CD4-positive, alpha-beta T cell treated with Interleukin-10 for 1 hour (primary cell): ENCODE measurements around the gene SRGAP3.

Source experiments
- DNase-seq: peaks from one replicate; pipeline ENCODE4 v3.0.0-alpha.2; 2020

SRGAP3 gene

DNA sequence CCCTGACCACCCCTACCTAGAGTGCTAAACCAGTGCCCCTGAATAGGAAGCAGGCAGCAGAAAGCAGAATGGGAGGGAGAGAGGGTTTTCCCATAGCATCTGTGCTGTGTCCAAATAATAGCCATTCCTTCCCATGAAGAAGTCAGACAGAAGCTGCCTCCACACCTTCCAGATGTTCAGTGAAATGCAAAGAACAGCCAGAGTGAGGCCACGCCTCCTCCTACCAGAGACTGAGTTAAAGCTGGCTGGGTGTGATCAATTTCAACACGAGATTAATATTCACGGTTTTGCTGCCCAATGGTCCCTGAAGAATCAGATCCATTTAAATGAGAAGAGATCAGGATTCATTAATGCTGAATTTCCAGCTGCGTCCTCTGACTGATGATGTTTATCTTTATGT is 111.8 kb downstream of the SRGAP3 start:
- DNase-seq: no peak

DNA sequence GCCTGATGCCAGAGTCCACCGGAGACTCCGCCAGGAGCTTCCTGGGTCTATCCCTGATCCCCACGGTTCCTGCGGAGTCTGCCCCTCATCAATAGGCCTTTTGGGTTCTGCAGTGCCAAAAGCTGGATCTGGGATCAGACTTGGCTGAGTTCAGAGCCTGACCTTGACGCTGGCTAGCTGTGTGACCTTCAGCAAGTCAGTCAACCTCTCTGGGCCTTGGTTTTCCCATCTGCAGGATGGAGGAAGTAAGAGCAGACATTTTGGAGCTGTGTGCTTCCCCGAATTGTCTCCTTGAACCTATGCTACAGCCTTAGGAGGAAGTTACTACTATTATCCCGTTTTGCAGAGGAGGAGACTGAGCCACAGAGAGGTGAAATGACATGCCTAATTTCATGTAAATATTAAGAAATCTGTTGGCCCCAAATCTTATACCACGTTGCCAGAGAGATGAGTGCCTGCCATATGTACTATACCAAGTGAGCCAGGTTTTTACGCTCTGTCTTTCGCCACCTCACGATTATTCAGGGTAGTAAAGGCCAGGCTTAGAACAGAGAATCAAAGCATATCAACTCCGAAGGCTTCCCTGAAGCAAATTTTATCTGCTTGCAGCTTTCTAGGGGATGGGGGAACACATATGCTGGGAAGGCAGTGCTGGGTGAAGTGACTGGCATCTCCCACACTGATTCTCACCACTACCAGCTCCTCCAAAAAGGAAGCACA is 112.5 kb downstream of the SRGAP3 start:
- no peak for DNase-seq

DNA sequence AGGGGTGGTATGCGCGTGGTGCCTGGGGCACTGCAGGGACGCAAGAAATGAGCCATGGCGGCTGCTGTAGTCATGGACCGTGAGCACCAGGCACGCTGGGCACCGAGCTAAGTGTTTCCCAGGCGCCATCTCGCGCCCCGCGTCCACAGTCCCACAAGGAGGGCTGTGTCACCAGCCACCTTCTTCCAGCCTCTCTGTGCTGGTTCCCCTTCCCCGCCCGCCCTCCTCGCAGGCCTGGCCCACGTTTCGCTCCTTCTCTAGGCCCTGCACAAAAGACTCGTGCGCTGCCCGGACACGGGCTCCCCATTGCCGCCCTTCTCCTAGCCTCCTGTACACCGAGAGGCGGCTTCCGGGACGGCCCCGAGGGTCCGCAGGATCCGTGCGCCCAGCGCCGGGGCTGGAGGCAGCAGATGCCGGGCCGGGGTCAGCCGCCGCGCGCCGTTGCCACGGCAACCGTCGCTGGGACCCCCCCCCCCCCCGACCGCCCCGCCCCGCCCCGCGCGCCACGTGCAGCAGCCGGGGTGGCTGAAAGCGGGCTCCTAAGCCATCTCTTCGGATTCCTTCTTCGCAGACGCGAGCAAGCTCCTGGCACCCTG is 113.4 kb downstream of the SRGAP3 start:
- no peak for DNase-seq

DNA sequence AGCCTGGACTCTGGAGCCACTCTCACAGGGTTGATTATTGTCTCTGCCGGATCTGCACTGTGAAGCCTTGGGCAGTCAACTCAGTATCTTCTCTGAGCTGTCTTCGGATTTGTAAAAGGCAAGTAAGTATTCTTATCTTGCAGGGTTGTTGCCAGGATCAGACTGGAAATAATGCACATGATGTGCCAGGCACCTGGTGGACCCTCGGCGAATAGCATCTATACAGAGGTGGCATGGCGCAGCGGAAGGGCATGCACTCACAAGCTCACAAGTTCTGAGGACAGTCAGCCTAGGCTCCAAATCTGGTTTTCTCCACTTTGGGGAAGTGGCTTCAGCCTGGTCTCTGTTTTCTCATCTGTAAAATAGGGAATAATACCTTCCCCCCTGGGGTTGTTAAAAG is 113.9 kb downstream of the SRGAP3 start:
- DNase-seq: no peak

DNA sequence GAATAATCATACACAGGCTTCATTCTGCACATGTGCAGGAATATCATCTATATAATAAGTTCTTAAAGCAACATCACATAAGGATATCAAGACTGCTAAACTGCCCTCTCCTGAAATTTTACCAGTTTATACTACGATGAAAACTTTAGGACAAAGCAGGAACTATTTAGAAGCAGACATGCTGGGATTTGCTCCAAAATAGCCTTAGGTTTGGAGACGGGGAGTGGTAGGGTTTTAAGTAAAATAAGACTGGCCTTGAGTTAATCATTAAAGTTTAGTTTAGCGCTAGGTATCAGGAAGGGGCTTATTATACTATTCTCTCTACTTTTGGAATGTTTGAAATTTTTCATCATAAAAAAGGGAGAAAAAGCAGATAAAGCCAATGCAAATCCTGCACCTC is 115.8 kb downstream of the SRGAP3 start:
- no peak for DNase-seq

DNA sequence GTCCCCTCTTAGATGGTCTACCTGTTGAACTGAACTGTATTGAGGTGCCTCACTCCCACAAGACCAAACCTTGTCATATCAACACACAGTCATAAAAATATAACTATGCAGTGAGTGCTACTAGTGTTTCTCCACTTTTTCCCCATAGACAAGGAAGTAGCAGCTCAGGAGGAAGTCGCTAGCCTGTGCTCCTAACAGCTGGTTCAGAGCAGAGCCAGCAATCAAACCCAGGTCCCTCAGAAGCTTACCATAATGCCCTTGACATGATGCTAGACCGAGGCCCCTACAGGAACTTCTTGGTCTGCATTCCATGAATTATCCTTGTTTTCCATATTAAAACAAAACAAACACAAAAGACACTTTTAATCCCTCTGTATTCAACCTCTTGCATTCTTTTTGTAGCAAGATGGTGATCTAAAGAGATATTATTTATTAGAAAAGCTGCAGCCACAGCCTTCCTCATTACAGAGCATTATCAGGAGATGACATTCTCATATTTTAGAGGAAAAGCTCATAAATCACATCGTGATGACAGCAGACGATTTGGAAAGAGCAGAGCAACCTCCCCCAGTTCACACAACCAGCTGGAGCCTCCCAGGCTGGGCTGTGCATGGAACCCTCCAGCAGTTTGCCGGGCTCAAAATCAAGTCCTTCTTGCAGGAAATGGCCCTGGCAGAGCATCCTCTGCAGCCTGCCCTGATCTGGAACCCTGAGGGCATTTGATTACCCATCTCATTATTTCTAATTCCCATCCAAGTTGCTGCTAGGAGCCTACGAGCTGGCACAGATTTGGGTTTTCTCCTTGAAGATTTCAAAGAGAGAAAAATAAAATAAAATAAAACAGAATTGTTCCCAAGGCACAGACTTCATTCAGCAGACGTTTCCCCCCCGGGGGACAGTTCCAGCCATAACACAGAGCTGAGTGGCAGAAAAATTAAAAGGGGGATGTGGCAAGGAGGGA is 118.8 kb downstream of the SRGAP3 start:
- DNase-seq: no peak

DNA sequence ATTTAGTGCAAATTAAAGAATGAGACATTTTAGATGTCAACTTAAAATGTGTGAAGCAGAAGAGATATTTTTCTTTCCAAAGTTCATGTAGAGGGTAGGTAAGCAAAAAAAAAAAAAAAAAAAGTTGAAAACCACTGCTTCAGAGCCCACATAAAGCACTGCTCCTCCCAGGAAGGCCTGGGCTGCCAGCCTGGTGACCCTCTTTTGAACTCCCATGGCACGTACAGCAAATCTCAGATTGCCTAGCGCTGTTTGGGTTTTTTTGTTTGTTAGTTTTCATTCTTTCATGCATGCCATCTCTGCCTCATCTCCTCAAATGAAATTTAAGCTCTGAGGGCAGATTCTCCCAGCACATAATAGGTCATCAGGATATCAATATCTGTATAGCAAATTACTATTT is 120.1 kb downstream of the SRGAP3 start:
- DNase-seq: no peak

DNA sequence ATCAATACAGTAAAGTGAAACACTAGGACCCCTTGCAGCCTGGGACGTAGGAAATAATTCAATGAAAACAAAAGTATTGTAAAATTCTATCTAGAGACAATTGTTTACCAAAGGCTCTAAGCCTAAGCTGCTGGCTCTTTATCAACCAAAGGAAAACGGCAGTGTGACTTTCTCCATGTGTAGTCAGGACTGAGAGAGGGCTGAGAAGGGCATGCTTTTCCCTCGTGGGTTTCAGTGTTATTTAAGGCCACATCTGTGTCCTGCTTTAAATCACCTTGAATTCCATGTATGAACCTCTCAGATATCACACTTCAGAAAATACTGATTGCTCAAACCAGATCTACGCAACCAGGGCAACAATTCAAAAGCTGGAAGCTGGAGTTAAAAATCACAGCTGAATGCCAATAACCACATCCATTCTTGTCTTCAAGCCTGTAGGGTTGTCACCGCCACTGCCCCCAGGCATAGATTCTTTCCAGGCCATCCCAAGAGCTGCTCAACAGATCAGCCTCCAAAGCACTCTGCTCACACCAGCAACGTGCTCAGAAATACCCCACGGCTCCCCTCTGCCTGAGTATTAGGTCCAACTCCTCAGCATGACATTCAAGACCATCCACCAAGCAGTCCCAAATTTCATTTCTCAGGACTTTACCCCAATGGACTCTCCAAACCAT is 124.0 kb downstream of the SRGAP3 start:
- no peak for DNase-seq

DNA sequence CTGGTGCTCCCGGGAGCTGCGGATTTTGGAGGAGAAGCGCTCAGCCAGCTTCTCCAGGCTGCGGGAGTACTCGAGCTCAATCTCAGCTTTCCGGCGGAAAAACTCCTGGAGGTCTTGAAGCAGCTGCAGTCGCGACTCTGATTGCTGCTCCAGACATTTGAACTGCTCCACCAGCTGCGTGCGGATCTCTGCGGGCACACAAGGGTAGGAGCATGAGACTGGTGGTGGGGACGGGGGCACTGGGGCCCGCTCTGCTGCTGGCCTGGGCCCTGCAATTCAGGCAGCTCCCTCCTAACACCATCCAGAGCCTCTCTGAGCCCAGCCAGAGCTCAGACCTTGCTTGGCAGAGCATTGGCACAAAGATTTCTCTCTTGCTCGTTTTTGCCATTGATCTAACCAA is 124.7 kb downstream of the SRGAP3 start:
- DNase-seq: no peak

DNA sequence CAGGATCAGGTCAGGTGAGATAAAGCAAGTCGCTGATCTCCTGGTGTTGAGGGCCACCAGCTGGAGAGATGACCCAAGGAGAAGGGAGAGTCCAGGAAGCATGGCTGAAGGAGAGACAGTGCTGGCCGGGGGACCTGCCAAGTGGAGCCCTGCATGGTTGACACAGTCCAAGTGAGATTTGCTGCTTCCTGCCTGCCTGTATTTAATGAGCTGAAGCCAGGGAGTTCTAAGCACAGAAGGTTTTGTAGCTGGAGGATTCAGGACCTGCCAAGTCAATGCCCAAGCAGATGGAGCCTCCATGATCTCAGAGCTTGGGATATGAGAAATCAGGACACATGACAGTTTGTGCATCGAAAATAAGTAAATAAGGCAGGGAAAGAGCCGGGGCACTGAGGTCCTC is 125.6 kb downstream of the SRGAP3 start:
- DNase-seq: no peak

DNA sequence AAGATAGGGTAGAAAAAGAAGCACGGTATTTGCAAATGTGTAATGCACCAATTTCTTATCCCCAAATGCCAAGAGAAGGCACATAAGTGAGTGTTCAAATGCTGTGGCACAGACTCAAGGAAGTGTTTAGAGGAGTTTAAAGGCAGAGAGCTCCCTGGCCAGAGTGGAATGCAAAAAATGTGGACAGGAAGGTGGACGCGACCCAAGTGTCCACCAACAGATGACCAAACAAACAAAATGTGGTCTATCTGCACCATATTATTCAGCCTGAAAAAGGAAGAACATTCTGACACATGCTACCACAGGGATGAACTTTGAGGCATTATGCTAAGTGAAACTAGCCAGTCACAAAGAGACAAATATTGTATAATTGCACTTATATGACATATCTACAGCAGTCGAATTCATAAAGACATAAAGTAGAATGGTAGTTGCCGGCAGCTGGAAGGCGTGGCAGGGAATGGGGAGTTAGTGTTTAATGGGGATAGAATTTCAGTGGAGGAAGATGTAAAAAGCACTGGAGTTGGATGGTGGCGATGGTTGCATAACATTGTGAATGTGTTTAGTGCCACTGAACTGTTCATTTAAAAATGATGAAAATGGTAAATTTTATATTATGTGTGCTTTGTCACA is 126.6 kb downstream of the SRGAP3 start:
- no peak for DNase-seq

DNA sequence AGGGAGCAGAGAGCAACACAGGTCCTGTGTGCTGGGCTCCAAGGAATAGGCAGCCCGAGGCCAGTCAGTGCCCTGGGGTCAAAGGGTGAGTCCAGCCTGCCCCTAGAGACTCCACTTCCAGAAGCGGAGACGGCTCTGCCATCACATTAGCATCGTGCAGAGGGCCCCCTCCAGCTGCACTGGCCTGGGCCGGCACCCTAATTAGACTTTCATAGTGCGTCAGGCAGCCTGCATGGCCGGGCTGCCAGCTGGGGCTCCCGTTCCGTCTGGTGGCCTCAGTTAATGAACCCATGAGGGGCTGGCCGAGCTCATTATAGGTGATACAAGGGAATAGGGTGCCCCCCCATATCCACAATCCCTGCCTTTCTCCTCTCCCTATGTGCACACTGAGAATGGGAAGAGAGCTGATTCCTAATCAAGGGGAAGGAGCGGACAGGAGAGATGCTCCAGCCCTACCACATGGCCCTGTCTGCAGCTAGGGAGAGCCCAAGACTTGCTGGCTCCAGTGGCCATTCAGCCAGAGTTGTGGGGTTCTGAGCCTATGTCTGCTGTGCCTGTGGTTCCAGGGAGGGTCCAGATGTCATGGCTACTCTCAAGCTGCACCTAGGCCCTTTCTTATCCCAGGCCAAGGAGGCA is 128.0 kb downstream of the SRGAP3 start:
- no peak for DNase-seq

DNA sequence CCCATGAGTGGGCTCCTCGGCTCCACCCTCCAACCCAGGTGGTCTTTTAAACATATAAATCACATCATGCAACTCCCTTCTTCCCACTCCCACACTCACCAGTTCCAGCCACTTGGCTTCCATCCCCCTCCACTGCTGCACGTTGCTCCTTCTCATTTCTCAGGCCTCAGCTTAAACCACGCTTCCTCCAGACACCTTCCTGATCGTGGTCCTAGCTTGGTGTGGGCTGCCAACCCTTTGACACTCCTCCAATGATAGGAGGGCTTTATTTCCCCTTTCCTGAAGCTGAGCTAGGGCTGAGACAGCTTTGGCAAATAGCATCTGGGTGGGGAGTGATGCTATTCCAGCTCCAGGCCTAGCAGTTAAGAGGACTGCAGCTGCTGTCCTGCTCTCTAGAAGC is 130.1 kb downstream of the SRGAP3 start:
- DNase-seq: no peak

DNA sequence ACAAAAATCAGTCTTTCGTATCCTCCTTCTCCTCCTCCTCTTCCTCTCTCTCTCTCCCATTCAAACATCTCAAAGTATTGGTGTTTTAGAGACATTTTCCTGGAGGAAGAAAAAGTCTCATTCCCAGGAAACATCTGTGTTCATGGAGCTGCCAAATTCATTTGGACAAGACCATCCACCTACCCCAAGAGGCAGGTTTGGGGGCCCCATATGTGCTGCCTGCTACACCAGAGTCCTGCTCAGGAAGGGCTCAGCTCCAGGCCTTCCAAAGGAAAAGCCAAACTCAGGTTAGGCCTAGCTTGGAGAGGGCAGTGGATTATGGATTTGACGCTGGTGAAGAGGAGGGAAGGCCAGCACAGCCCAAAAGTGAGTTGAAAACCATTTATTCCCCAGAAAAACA is 131.2 kb downstream of the SRGAP3 start:
- no peak for DNase-seq

DNA sequence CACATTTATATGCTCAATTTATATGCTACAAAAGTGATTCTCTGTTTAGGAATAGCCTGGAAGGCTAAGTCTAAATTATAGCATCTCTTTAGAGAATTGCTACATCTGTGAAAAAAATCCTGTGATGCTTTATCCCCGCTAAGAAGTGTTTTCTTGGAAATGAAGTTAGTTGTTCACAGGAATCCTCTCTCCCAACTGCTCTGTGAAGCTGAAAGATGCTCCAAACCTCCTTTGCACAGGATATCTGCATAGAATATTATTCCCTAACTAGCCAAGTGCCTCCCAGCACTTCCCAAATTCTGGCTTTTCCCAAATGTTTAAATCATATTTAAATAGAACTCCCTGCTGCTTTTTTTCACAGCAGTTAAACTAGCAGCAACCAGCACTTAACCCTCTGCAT is 132.2 kb downstream of the SRGAP3 start:
- no peak for DNase-seq

DNA sequence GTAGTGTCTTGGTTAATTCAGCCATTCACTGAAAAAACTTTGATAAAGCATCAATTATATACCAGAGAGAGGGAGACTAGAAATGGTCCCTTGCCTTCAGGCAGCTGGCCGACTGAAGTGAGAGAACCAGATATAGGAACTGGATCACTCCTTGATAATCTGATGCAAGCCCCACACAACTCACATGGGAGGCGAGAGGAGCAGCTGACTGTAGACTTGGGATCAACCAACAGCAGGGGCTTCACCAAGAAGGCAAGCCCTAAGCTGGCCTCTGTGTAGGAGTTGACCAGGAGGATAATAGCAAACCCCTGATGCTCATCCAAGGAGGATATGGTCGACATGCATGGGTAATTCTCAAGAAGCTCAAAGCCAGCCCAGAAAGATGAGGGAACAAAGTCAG is 133.1 kb downstream of the SRGAP3 start:
- DNase-seq: no peak

DNA sequence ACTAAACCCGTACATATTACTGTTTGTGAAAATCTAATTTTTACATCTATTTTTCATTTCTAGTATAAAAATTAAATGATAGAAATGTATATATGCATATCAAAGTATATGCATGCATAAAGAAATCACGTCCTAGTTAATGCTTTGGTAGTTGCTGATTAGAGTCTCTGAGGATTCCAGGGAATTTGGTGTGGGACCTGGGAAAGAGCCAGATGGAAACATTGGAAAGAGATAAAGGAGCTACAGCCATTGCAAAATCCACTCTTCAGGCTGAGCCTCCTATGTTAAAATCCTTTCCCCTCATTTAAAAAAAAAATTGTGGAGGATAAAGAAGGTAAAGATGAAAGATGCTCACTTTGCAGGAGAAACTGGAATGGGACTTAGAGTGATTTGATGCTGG is 134.1 kb downstream of the SRGAP3 start:
- no peak for DNase-seq

DNA sequence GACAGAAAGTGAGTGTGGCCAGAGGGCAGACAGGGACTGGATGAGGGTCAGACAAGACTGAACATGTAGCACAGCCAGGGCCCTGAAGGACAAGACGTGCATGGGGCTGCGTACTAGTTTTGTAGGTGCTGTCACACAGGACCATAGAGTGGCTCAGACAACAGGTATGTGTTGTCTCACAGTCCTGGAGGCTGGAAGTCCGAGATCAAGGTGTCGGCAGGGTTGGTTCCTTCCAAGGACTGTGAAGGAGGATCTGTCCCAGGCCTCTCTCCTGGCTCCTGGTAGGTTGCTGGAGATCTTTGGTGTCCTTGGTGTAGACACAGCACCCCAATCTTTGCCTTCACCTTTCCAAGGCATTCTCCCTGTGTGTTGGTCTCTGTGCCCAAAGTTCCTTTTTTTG is 136.4 kb downstream of the SRGAP3 start:
- DNase-seq: no peak

DNA sequence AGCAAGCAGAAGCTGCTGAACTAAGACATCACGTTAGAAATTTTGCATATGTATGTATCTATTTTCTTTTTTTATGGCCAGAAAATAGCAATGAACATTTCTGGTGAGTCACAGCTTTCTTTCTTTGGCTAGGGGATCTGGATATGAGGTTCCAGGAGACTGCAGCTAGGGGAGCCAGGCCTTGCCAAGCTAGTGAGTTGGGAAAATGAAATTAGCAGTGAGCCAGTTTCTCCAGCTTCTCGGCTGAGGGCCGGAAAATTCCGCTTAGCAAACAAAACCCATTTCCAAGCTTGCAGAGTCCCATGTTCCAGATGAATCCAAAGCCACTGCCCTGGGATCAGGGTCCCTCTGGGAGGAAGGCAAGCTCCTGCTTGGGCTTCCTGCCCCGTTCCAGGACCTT is 137.6 kb downstream of the SRGAP3 start:
- DNase-seq: no peak

DNA sequence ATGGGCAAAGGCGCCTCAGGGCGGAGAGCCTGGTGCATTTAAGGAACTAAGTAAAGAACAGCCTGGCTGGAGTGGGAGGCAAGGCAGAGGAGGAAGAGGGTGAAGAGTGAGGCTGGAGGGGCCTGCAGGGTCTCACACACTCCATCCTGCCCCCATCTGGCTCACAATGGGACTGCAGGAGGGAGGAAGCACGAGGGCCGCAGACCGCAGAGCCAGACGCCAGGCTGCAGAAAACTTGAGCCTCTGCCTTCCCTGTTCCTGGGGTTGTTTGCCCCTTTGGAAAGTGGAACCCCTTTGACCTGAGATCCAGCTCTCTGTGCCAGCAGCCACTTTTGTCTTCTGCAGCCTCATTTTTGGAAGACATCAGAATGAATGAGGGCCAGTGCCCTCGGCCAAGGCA is 138.0 kb downstream of the SRGAP3 start:
- DNase-seq: no peak

DNA sequence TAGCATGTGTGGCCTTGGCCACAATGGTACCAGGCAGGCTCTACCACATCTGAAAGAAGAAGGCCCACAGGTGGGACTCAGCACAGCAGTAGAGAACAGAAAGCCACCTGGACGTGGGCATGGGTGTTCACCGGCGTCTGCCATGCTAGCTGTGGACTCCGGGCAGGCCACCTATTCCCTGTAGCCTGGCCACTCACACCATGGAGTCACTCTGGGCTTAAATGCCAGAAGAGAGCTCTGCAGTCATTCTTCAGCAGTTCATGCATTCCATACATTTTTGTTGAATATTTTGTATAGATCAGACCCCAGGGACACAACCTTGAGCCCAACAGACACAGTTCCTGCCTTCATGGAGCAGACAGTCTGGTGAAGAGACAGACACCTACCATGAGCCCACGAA is 138.6 kb downstream of the SRGAP3 start:
- DNase-seq: no peak

DNA sequence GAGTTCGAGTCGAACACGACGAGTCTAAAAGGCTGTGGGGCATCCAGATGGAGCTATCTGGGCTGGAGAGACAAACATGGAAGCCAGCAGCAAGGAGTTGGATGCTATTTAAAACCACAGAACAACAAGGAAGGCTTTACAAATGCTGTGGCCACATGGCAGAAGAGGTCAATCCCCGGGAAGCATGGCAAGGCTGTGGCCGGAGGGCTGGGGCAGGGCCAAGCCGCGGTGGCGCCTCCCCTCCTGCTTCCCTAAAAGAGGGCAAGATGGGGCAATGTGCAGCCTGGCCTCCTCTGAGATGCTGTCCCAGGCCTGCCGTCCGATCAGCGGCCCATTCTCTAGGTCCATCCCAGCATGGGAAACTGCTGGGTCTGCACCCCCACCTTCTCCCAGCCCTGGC is 139.1 kb downstream of the SRGAP3 start:
- DNase-seq: no peak

DNA sequence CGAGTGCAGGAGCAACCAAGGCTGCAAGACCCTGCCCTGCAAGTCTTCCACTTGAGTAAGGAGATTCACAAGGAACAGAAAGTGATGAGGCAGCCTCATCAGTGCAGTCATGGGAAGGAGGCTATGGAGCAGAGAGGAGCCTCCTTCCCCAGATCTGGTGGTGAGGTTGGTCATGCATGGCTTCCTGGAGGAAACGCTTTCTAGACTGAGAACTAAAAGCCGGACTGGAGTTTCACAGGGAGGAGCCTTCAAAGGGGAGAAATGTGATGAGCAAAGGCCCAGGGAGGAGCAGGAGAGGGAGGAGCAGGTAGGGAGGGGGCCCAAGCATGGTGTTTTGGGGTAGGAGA is 139.9 kb downstream of the SRGAP3 start:
- DNase-seq: no peak
